Panc1 (cell line): ENCODE measurements around the gene MYH1. TPM values are rescaled to one million over a fixed set of nuclear protein-coding genes. Genes with fewer than 3 reads are reported as not detected.

Experiments used
- ATAC-seq: fragments of 200-7000 bp; cut with Tn5 transposase; 2 replicates; pipeline ENCODE4 v1.9.1; 2020; ENCODE audit warnings: mild to moderate bottlenecking, moderate library complexity
- BruUV-seq: library from RNA; stranded (reverse); fragments of 400-500 nt; replicated peaks from 2 replicates; lab custom pipeline; 2021; lab: Mats Ljungman, UMichigan
- CTCF ChIA-PET: fragments of 300-600 bp; sonication (Branson Sonifier 250); formaldehyde crosslinking; loops from one replicate; lab custom pipeline; 2022; ENCODE audit warnings: antibody characterized with exemption; lab: Charles Lee
- POLR2A ChIA-PET: fragments of 300-600 bp; sonication (Branson Sonifier 250); formaldehyde crosslinking; loops from one replicate; lab custom pipeline; 2022; ENCODE audit warnings: antibody characterized with exemption; lab: Charles Lee
- DNase-seq: peaks from one replicate; pipeline ENCODE4 v3.0.0-alpha.2; 2010; ENCODE audit warnings: low read depth, low spot score
- H3K27ac ChIP-seq: 2 replicates; pipeline ENCODE4 v1.5.1; 2011; ENCODE audit warnings: mild to moderate bottlenecking, low read length, inconsistent platforms
- H3K27me3 ChIP-seq: fragments of 200-500 bp; sonication (Bioruptor generic); 2 replicates; pipeline ENCODE4 v1.6.0; 2014; ENCODE audit warnings: low read length, inconsistent platforms; ENCODE audit not compliant: control insufficient read depth, insufficient read depth
- H3K36me3 ChIP-seq: fragments of 200-500 bp; sonication (Bioruptor generic); 2 replicates; pipeline ENCODE4 v1.5.1; 2014; ENCODE audit warnings: inconsistent platforms, mild to moderate bottlenecking, low read length, moderate library complexity; ENCODE audit not compliant: control insufficient read depth, insufficient read depth
- H3K4me1 ChIP-seq: 2 replicates; pipeline ENCODE4 v1.5.1; 2011; ENCODE audit warnings: inconsistent platforms, mild to moderate bottlenecking, low read length, moderate library complexity; ENCODE audit not compliant: control insufficient read depth, insufficient read depth
- H3K4me3 ChIP-seq, 2 experiments: 2 replicates each; pipeline ENCODE4 v1.5.1; 2011 to 2012; ENCODE audit warnings: low read depth in 2 of 2, low read length in 2 of 2, mild to moderate bottlenecking in 2 of 2, inconsistent platforms in 1 of 2, moderate library complexity in 1 of 2
- H3K9me3 ChIP-seq: fragments of 200-500 bp; sonication (Bioruptor generic); 2 replicates; pipeline ENCODE4 v1.5.1; 2014; ENCODE audit warnings: low read depth, mild to moderate bottlenecking, inconsistent platforms, low read length, moderate library complexity; ENCODE audit not compliant: control insufficient read depth, insufficient read depth
- POLR2AphosphoS5 ChIP-seq: IDR thresholded peaks from 2 replicates; pipeline ENCODE4 v1.6.1; 2012; ENCODE audit warnings: mild to moderate bottlenecking, low read depth, low read length, moderate library complexity
- SIN3A ChIP-seq: IDR thresholded peaks from 2 replicates; pipeline ENCODE4 v1.6.1; 2012; ENCODE audit warnings: low read depth, mild to moderate bottlenecking, low read length, moderate library complexity, borderline replicate concordance; ENCODE audit not compliant: insufficient read depth
- TCF7L2 ChIP-seq: IDR thresholded peaks from 2 replicates; pipeline ENCODE4 v1.6.1; 2011; ENCODE audit warnings: mild to moderate bottlenecking, low read depth, low read length, inconsistent platforms
- in situ Hi-C: cut with HindIII; loops from 2 replicates; pipeline ENCODE4 v1.10.0; 2016; ENCODE audit warnings: low sequenced_read_pairs, low pct_unique_long_range_greater_than_20kb
- intact Hi-C: fragments of 100-400 bp; cut with micrococcal nuclease; formaldehyde crosslinking; loops from one replicate; pipeline ENCODE4 v1.10.0; 2022; ENCODE audit not compliant: unreplicated experiment
- total RNA-seq: library from RNA; stranded (reverse); gene quantifications from one replicate; pipeline ENCODE4 v1.2.1, GENCODE V29; 2021; ENCODE audit not compliant: unreplicated experiment
- TF ChIP-seq, protein P1 (sequence below): fragments of 450-650 bp; IDR thresholded peaks from 2 replicates; pipeline ENCODE4 v1.5.1; 2017; ENCODE audit warnings: mild to moderate bottlenecking
- TF ChIP-seq, protein P2 (sequence below), 2 experiments: IDR thresholded peaks; 2 replicates each; pipeline ENCODE4 v1.6.1; 2011 to 2012; ENCODE audit warnings: low read depth in 2 of 2, control low read depth in 1 of 2, low read length in 1 of 2, mild to moderate bottlenecking in 1 of 2, moderate library complexity in 1 of 2; ENCODE audit not compliant: insufficient read depth in 1 of 2

Gene MYH1
- total RNA-seq, 1 experiment from 2014 or later = not detected

DNA sequence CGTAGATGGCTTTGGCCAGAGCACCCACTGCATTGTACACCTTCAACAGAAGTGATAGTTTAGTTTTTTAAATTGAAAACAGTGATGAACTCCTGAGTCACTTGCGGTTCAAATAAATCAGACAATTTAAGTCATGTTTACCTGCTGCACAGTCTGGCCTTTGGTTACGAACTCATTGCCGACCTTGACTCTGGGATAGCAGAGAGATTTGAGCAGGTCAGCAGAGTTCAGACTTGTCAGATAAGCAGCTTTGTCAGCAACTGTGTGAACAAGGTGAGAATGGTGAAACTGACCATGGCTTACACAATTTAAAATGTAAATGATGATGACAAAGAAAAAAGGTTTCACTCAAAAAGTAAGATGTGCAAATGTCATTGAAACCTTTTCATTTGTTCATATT lies 58.3 kb downstream of the MYH1 start:
- ChIA-PET CTCF (no interaction called here), POLR2A (no interaction called here)
- ATAC-seq = no peak
- intact Hi-C loops = no loop called here
- BruUV-seq = no TSS peak
- H3K27ac ChIP-seq = no peak overlapping the region
- H3K9me3 ChIP-seq = no peaks in the 10 kb centered on the region
- TF ChIP-seq SIN3A (no peak), TCF7L2 (no peak), POLR2AphosphoS5 (no peak)
- TF ChIP-seq, protein P1, sequence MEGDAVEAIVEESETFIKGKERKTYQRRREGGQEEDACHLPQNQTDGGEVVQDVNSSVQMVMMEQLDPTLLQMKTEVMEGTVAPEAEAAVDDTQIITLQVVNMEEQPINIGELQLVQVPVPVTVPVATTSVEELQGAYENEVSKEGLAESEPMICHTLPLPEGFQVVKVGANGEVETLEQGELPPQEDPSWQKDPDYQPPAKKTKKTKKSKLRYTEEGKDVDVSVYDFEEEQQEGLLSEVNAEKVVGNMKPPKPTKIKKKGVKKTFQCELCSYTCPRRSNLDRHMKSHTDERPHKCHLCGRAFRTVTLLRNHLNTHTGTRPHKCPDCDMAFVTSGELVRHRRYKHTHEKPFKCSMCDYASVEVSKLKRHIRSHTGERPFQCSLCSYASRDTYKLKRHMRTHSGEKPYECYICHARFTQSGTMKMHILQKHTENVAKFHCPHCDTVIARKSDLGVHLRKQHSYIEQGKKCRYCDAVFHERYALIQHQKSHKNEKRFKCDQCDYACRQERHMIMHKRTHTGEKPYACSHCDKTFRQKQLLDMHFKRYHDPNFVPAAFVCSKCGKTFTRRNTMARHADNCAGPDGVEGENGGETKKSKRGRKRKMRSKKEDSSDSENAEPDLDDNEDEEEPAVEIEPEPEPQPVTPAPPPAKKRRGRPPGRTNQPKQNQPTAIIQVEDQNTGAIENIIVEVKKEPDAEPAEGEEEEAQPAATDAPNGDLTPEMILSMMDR = no peak
- TF ChIP-seq, protein P2, sequence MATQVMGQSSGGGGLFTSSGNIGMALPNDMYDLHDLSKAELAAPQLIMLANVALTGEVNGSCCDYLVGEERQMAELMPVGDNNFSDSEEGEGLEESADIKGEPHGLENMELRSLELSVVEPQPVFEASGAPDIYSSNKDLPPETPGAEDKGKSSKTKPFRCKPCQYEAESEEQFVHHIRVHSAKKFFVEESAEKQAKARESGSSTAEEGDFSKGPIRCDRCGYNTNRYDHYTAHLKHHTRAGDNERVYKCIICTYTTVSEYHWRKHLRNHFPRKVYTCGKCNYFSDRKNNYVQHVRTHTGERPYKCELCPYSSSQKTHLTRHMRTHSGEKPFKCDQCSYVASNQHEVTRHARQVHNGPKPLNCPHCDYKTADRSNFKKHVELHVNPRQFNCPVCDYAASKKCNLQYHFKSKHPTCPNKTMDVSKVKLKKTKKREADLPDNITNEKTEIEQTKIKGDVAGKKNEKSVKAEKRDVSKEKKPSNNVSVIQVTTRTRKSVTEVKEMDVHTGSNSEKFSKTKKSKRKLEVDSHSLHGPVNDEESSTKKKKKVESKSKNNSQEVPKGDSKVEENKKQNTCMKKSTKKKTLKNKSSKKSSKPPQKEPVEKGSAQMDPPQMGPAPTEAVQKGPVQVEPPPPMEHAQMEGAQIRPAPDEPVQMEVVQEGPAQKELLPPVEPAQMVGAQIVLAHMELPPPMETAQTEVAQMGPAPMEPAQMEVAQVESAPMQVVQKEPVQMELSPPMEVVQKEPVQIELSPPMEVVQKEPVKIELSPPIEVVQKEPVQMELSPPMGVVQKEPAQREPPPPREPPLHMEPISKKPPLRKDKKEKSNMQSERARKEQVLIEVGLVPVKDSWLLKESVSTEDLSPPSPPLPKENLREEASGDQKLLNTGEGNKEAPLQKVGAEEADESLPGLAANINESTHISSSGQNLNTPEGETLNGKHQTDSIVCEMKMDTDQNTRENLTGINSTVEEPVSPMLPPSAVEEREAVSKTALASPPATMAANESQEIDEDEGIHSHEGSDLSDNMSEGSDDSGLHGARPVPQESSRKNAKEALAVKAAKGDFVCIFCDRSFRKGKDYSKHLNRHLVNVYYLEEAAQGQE (IDR thresholded peaks at IDR 0.05; ENCODE audit: insufficient read depth in 1 of 2, low read depth in 2 of 2, low read length in 1 of 2) = no peak
- no peaks in the 10 kb centered on the region for H3K36me3 ChIP-seq
- no peak for DNase-seq
- in situ Hi-C loops = no loop called here
- no peak overlapping the region for H3K4me3 ChIP-seq
- H3K4me1 ChIP-seq = no peaks in the 10 kb centered on the region
- H3K27me3 ChIP-seq = no peaks in the 10 kb centered on the region; the same call in 1 of the 2 replicates

DNA sequence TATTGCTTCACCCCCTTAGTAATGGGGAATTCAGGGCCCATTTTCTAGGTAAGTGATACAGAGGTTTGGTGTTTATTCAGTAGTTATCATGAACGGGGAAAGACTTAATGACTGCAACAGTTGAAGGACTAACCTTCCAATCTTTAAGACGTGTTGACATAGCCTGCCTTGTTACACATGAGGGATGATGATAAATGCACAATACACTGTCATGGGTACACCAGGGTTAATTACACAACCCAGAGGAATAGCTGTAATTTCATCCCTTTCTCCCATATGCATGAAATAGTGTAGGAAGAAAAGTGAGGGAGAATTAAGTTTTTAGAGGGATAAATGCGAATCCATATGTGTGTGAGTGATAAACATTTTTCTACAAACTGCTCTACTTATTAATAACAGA lies 59.6 kb downstream of the MYH1 start:
- Histone ChIP-seq H3K4me1 (no peaks in the 10 kb centered on the region), H3K4me3 (no peak overlapping the region), H3K27ac (no peak overlapping the region), H3K27me3 (no peaks in the 10 kb centered on the region; the same call in 1 of the 2 replicates), H3K9me3 (no peaks in the 10 kb centered on the region), H3K36me3 (no peaks in the 10 kb centered on the region)
- ATAC-seq (no peak), DNase-seq (no peak)
- intact Hi-C loops = no loop called here
- BruUV-seq = no TSS peak
- ChIA-PET CTCF (no interaction called here), POLR2A (no interaction called here)
- in situ Hi-C loops = no loop called here
- no peak for TF ChIP-seq TCF7L2
- TF ChIP-seq, protein P1 = no peak
- no peak for TF ChIP-seq SIN3A
- no peak for TF ChIP-seq POLR2AphosphoS5
- TF ChIP-seq, protein P2 (IDR thresholded peaks at IDR 0.05; ENCODE audit: insufficient read depth in 1 of 2, low read depth in 2 of 2, low read length in 1 of 2) = no peak
